GM18526 (cell line): ENCODE results near the gene ARHGEF16.

Source experiments
- POLR2A ChIP-seq: IDR thresholded peaks from 3 replicates; pipeline ENCODE4 v1.6.1; 2011; ENCODE audit not compliant: insufficient read length; ENCODE audit errors: extremely low read depth

ARHGEF16 gene

DNA sequence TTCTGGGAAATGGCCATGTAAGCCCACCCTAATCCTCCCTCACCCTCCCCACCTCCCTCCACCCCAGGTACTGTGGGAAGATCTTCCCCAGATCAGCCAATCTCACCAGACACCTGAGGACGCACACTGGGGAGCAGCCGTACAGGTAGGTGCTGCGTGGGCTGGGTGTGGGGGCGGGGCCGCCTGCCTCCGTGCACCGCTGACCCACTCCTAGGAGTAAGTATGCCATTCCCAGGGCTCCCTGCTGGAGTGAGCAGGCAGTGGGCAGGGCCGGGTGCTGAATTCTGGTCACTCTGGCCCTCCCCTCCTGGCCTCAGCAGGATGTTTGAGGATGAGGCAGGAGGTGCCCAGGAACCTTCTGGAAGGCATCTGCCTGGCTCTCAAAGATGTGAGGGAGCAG, 35.9 kb upstream of the ARHGEF16 start:
- TF ChIP-seq POLR2A = no peak

DNA sequence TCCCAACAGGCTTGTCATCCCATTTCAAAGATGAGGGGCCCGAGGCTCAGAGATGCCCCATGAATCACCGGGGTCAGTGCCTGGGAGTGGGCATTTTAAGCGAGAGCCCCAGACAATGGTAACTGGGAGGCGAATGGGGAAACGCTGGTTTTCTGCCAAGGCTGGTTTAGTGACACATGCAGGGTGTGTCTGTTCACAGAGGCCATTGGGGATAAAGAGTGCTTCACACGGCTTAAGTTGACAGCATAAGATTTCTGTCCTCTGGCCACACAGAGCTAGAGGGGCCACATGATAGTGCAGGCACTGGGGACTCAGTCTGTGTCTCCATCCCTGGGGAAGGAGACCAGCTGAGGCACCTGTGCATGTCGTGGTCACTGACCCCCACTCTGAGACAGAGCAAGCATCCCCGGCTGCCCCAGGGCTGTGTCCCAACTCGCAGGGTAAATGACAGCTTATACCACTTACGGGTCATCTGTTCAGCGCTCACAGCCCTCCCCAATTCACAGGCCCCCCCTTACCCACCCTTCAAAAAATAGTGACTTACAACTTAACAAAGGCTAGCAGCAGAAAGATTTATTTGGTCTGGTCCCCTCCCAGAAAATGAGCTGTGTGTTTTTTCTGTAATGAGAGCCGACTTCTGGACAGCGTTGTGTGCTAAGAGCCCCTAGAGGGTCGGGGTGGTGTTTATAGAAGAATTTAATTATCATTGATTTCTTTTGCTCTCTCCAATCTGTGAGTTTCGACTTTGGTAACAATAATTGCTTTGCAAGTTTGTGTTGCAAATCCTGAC, 34.9 kb upstream of the ARHGEF16 start:
- TF ChIP-seq POLR2A = no peak

DNA sequence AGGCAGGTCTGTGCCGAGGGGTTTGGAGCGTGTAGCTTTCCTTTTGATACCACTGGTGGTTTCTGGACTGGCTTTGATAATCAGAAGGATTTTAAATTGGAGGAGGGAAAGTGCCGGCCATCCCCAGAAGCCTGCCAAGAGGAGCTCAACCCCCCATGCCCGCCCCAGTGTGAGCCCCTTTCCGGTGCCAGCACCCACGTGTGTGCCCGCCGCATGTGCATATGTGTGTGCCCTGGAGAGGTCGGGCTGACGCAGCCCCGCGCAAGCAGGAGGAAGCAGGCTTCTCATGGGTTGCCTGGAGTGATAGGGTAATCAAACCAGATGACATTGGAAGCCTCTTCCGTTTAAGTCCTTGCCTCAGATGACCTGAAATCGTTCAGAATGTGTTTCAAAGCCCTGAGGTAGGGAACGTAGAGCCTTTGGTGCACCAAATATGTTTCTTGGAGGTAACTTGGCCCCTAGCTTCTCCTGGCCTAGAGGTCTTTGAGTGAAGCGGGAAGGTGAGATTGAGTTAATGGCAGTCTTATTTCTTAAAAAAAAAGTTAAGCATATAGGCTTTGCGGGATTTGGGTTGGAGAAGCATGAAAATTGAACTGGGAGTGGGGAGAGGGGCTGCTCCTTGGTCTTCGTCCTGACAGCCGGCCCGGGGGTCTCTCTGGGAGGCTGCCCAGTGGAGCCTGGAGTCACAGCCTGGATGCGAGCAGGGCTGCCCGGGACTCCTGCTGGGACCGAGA, 34.1 kb upstream of the ARHGEF16 start:
- TF ChIP-seq POLR2A = no peak

DNA sequence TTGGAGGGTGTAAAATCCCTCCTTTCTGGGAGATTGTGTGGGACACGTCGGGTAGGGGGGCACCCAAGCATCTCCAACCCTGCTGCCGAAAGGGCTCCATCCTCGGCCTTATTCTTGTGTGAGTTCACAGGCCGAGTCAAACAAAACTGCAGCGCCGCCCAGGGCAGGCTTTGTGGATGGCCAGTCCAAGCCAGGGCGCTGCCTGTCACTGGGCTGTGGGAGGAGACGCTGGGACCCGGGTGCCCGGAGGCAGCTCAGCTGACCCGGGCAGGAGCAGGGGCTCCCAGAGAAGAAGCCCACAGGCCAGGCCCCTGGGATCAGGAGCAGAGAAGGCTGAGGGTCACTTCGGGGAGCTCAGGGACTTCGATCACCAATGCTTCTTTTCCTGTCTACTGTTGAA, 31.8 kb upstream of the ARHGEF16 start:
- TF ChIP-seq POLR2A = no peak

DNA sequence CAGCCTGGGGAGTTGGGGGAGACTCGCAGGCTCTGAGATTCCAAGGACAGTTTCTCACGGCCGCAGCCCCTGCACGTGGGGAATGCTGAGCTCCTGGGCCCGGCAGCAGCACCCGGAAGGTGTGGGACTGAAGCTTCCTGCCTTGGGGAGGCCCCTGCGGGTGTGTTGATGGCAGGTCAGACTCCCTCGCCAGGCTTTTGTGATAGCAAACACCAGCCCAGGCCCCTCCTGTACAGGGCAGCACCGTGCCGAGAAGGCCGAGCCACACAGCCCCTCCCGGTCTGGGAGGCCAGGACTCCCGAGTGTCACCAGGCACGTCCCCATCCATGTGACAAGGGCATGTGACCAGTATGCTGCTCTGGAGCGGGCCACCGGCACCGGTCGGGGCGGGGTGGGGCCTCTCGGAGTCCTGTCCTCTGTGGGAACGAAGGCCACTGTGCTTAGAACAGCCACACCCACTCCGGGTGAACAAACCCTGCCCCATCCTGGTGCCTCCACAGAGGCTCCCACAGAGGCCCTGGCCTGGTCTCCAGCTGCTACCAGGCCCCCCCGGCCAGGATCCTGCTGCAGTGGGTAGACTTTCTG, 31.1 kb upstream of the ARHGEF16 start:
- TF ChIP-seq POLR2A = no peak

DNA sequence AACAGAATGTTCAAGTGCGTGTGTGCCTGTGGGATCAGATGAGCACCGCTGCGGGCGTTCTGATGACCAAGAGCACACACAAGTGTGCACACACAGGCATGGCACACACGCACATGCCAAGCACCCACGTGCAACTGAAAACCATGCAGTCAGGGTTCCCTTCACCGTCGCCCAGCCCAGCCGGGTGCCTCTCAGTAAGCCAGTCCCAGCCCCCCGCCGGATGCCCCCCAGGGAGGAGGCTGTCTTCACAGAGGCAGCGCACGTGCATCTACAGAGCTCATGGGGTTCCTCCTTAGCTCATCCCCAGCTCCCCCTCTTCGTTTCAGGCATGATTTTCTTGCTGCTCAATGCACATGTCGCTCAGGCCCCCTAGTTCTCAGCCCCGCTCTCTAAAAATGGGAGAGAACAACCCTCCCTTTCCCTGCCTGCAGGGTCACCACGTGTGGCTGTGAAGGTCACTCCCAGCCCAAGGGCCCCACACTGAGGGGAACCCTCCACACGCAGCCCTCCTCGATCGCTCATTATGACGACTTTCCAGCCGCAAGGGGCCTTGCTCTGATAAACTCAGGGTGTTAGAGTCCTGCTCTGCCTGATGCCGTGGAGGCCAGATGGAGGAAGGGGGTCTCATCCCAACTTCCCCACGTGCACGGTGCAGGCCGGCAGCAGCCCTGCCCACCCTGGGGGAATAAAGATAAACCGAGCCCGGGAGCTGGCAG, 30.4 kb upstream of the ARHGEF16 start:
- no peak for TF ChIP-seq POLR2A

DNA sequence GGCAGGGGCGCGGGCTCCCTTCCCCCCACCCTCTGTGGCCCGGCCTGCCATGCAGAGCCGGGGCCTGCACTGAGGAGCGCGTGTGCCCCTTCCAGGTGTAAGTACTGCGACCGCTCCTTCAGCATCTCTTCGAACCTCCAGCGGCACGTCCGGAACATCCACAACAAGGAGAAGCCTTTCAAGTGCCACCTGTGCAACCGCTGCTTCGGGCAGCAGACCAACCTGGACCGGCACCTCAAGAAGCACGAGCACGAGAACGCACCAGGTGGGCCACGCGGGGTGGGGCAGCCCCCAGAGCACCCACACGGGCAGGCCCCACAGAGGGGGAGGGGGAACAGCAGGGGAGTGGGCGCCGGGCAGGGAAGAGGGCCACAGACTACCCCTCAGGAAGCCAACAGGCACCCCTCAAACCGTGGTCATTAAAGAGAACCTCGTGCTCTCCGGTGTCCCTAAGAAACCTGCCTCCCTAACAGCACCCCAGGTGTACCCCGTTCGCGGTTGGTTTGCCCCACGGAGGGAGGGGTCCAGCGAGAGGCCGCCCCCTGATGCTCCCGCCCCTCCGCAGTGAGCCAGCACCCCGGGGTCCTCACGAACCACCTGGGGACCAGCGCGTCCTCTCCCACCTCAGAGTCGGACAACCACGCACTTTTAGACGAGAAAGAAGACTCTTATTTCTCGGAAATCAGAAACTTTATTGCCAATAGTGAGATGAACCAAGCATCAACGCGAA, 28.8 kb upstream of the ARHGEF16 start:
- TF ChIP-seq POLR2A = no peak

DNA sequence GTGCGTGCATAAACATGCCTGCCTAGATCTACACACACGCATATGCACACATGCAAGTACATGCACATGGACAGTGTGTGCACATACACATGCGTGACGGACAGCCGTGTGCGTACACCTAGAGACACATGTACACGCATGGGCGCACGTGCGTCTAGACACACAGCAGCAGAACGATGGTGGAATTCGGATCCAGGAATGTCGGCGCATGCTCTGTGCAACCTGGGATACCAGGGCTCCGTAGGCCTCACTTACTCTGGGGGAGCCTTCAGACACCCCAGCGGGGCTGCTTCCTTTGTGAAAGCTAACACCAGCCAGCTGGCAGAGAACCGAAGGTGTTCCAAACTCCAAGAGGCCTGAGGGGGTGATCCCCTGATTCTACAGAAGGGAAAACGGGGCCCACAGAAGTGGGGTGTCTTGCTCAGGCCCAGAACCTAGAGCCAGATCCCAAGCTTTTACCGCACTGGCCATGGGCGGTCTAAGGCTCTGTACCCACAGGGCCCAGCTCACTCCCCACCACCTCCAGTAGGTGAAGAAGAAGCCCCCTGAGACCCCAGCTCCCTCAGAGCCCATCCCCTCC, 27.4 kb upstream of the ARHGEF16 start:
- TF ChIP-seq POLR2A = no peak

DNA sequence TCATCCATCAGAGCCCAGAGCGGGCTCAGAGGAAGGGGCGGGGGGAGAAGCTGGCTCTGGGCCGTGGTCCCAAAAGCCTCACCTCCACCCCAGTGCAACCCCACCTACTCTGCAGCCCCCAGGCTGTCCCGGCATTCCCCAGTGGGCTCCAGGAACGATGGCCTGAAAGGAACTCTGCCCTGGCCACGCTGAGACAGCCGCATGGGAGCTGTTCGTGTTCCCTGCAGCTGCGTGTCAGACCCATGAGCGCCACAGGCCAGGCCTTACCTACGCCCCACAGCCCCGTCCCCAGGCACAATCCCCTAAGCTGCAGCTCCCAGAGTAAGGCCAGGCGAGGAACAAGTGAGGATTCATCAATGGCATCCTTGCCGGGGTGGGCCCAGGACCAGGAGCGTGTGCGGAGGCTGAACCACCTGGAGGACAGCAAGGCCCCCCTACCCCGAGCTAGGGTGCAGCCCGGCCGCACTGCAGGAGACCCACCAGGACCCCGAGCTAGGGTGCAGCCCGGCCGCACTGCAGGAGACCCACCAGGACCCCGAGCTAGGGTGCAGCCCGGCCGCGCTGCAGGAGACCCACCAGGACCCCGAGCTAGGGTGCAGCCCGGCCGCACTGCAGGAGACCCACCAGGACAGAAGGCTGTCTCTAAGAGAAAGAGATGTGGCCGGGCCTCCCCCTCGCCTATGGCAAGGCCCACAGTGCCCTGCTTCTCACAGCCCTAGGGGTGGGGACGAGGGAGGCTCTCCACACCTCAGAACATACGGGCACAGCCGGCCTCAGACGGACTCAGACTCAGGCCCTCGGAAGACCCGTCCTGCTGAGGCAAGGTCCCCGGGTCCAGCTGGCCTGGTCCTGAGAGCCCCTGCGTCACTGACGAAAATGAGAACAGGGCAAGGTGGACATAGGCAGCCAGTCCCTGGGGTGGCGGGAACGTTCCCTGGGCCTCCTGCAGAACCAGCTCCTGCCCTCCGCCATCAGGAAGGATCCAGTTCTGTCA, 26.5 kb upstream of the ARHGEF16 start:
- TF ChIP-seq POLR2A = no peak

DNA sequence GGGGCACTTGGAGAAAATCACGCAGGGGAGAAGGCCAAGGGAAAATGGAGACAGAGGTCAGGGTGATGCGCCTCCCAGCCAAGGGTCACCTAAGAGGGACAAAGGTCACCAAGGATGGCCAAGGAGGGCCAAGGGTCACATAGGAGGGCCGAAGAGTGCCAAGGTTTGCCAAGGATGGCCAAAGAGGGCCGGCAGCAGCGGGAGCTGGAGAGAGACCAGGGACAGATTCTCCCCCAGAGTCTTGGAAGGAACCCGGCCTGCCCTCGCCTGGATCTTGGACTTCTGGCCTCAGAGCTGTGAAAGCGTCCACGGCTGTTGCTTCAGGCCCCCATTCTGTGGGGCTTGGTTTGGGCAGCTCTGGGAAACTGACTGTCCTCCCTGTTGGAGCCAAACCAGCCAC, 25.6 kb upstream of the ARHGEF16 start:
- no peak for TF ChIP-seq POLR2A

DNA sequence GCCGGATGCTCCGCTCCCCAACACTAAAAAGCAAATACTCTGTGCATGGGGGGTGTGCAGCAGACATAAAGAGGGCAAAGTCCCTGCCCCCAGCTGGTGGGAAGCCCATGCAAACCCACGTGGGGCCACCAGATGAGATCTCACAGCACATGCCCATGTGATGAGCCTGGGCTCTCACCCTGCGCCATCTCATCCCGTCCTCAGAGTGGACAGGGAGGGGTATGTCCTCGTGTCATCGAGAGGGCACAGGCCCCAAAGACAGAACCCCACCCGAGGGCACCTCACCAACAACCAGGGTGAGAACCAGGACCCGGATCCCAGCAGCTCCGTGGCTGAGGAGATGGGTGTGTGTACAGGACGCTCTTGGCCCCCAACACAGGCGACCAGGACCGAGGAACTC, 25.1 kb upstream of the ARHGEF16 start:
- no peak for TF ChIP-seq POLR2A

DNA sequence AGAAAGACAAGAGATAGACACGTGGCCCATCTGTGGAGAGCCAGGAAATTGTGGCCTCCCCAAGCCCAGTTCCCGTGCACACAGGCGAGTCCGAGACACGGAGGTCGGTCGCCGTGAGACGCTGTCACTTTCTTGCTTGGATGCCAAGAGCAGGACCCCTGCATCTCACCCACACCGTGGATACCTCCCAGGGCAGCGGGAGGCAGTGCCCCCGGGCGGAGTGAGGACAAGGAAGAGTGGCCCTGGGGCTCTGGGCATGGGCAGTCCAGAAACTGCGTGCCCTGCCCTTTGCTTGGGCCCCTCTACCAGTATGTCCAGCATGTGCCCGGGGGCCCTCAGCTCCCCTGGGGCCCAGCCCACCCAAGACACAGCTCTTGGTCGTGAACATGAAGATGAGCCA, 24.7 kb upstream of the ARHGEF16 start:
- no peak for TF ChIP-seq POLR2A

DNA sequence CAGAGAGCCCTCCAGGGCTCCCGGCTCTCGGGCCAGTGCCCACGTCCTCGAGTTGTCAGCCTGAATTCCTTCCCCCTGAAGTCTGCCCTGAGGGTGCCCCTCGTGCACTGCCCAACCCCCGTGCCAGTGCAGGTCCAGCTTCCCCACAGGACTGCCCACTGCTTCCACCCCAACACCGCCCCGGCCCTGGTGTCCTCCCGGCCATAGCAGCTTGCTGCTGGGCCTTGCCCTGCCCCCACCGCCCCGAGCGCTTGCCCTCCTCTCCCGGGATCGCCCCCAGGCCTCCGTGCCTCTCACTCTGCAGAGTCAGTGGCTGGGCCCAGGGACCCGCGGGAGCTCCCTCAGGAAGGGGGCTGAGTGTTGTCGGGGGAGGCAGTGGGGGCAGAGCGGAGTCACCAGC, 24.1 kb upstream of the ARHGEF16 start:
- no peak for TF ChIP-seq POLR2A
